Breast epithelium (tissue), 4 donors: ENCODE measurements around the gene MISFA. TPM values are rescaled to one million over a fixed set of nuclear protein-coding genes. Genes with fewer than 3 reads are reported as not detected.

Experiments used
- DNase-seq, 2 donors: peaks; one replicate each; pipeline ENCODE4 v3.0.0-alpha.2; 2019; ENCODE audit warnings: low spot score in 2 of 2
- H3K27ac ChIP-seq, 2 donors: fragments of 200-600 bp; sonication (generic) in 1 of 2; one replicate each; pipeline ENCODE4 v1.5.1; 2016 to 2019; ENCODE audit warnings: mild to moderate bottlenecking in 1 of 2
- H3K27me3 ChIP-seq, 2 donors: fragments of 200-600 bp; sonication (generic) in 1 of 2; one replicate each; pipeline versions ENCODE4 v1.5.1 to v1.6.0; 2017 to 2019; ENCODE audit warnings: control low read depth in 1 of 2, mild to moderate bottlenecking in 1 of 2
- H3K36me3 ChIP-seq: fragments of 200-600 bp; one replicate; pipeline ENCODE4 v1.5.1; 2019
- H3K4me1 ChIP-seq, 2 donors: fragments of 200-600 bp; sonication (generic); one replicate each; pipeline ENCODE4 v1.5.1; 2016 to 2019; ENCODE audit warnings: control low read depth in 1 of 2
- H3K4me3 ChIP-seq, 3 donors: fragments of 200-600 bp; sonication (generic); 1 replicate in 2 of 3; 2 replicates in 1 of 3; pipeline ENCODE4 v1.5.1; 2016 to 2019; ENCODE audit warnings: mild to moderate bottlenecking in 3 of 3, moderate library complexity in 2 of 3
- H3K9me3 ChIP-seq, 2 donors: fragments of 200-600 bp; sonication (generic) in 1 of 2; one replicate each; pipeline ENCODE4 v1.5.1; 2016 to 2019; ENCODE audit warnings: control low read depth in 1 of 2
- POLR2A ChIP-seq: fragments of 450-650 bp; IDR thresholded peaks from one replicate; pipeline ENCODE4 v1.6.1; 2016; ENCODE audit warnings: antibody characterized with exemption, mild to moderate bottlenecking, moderate library complexity
- POLR2AphosphoS5 ChIP-seq, 3 donors: sonication (generic); formaldehyde crosslinking; IDR thresholded peaks; one replicate each; pipeline ENCODE4 v1.6.1; 2017; ENCODE audit warnings: antibody characterized with exemption in 3 of 3
- intact Hi-C: fragments of 100-400 bp; cut with DNase I; formaldehyde crosslinking; loops from one replicate; pipeline ENCODE4 v1.15.1; 2023; ENCODE audit warnings: low total_unique reads
- total RNA-seq, 3 donors: library from RNA; depleted of rRNA; stranded (reverse); fragments of >200 nt; gene quantifications; one replicate each; pipeline ENCODE4 v1.1.0, GENCODE V29; 2016
- TF ChIP-seq, protein P1 (sequence below), 3 donors: fragments of 450-650 bp; IDR thresholded peaks; one replicate each; pipeline ENCODE4 v1.5.1; 2016 to 2017; ENCODE audit warnings: antibody characterized with exemption in 3 of 3, mild to moderate bottlenecking in 3 of 3, moderate library complexity in 3 of 3

MISFA gene
- total RNA-seq, 3 donors from 2014 or later = 2.6 TPM; not detected in 1

DNA sequence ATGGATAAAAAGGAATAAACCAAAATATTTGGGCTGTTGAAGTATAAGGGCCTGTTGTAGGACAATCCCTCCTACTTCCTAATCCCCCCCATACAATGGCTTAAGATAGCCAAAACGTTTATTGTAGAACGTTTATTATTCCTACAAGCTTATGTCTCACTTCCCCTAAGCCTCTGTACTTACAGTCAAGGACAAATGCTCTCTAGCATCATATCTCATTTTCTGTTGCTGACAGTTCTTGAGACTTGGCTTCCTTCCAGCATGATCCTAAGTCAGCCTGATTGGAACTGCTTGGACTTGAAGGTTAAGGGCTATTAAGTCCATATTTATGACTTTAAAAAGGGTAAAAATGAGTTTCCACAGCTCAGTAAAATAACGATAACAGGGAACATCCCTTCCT lies 8.8 kb downstream of the MISFA start:
- H3K9me3 ChIP-seq = no peaks in the 10 kb centered on the region
- no peak overlapping the region for H3K4me3 ChIP-seq
- H3K27ac ChIP-seq = no peak overlapping the region
- no peaks in the 10 kb centered on the region for H3K36me3 ChIP-seq
- TF ChIP-seq POLR2AphosphoS5 (IDR thresholded peaks at IDR 0.05) (no peak), POLR2A (no peak)
- TF ChIP-seq, protein P1, sequence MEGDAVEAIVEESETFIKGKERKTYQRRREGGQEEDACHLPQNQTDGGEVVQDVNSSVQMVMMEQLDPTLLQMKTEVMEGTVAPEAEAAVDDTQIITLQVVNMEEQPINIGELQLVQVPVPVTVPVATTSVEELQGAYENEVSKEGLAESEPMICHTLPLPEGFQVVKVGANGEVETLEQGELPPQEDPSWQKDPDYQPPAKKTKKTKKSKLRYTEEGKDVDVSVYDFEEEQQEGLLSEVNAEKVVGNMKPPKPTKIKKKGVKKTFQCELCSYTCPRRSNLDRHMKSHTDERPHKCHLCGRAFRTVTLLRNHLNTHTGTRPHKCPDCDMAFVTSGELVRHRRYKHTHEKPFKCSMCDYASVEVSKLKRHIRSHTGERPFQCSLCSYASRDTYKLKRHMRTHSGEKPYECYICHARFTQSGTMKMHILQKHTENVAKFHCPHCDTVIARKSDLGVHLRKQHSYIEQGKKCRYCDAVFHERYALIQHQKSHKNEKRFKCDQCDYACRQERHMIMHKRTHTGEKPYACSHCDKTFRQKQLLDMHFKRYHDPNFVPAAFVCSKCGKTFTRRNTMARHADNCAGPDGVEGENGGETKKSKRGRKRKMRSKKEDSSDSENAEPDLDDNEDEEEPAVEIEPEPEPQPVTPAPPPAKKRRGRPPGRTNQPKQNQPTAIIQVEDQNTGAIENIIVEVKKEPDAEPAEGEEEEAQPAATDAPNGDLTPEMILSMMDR (IDR thresholded peaks at IDR 0.05) = no peak
- no peaks in the 10 kb centered on the region for H3K4me1 ChIP-seq
- DNase-seq = no peak
- no peaks in the 10 kb centered on the region for H3K27me3 ChIP-seq
- intact Hi-C loops = no loop called here

DNA sequence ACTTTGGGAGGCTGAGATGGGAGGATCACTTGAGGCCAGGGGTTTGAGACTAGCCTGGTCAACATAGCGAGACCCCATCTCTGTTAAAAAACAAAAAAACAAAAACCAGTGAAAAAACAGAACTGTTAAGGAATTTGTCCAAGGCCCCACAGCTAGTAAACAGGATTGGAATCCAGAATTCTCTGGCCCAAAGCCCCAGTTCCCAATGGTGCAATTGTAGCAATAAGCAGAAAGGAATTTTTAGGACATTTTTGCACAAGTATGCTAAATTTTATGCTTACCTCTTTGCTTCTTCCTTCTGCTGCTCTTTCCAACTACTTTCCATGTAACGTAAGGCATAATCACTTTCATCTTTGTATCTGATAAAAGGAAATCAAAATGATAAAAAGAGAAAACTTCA lies 11.6 kb downstream of the MISFA start:
- H3K36me3 ChIP-seq = peaks cover 6% of the 10 kb centered on the region
- no peak overlapping the region for H3K4me3 ChIP-seq
- no peaks in the 10 kb centered on the region for H3K4me1 ChIP-seq
- H3K27ac ChIP-seq = no peak overlapping the region
- intact Hi-C loops = no loop called here
- no peak for DNase-seq
- no peak for TF ChIP-seq POLR2A
- TF ChIP-seq, protein P1 (IDR thresholded peaks at IDR 0.05) = no peak
- no peak for TF ChIP-seq POLR2AphosphoS5 (IDR thresholded peaks at IDR 0.05)
- H3K9me3 ChIP-seq = no peaks in the 10 kb centered on the region
- no peaks in the 10 kb centered on the region for H3K27me3 ChIP-seq

DNA sequence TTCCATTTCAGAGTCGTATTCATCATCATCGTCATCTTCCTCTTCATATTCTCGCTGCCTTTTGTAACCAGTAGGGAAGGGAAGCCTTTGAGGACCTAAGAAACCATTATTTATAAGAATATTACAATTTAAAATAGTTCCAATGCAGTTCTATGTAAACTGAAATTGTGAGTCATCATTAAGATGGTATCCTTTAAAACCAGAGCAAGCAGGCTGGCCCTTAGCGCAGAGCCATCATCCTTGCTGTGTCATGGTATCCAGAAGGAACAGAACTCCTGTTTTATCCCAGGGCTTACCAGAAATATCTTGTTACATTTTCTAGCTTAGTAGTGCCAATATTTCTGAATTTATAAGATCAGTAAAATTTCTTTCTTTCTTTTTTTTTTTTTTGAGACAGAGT lies 12.8 kb downstream of the MISFA start:
- H3K4me3 ChIP-seq = no peak overlapping the region
- no peak for DNase-seq
- no peaks in the 10 kb centered on the region for H3K27me3 ChIP-seq
- intact Hi-C loops = no loop called here
- TF ChIP-seq, protein P1 (IDR thresholded peaks at IDR 0.05) = no peak
- TF ChIP-seq POLR2AphosphoS5 (IDR thresholded peaks at IDR 0.05) (no peak), POLR2A (no peak)
- no peaks in the 10 kb centered on the region for H3K9me3 ChIP-seq
- no peaks in the 10 kb centered on the region for H3K4me1 ChIP-seq
- no peak overlapping the region for H3K27ac ChIP-seq
- H3K36me3 ChIP-seq = peaks cover 6% of the 10 kb centered on the region

DNA sequence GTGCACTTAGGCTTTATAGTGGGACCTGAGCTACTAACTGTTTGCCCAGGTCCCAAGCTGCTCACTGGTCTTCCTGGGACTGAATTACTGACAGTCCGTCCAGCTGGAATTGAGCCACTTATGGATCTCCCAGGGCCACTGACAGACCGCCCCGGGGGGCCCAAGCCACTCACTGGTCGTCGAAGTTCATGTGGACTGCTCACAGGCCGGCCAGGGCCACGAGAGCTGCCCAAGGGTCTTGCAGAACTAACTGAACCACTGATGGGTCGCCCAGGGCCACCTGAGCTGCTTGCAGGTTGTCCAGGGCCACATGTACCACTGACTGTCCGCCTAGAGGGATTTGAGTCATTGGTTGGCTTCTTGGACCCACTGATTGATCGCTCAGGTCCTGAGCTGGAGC lies 15.1 kb downstream of the MISFA start:
- no peaks in the 10 kb centered on the region for H3K27me3 ChIP-seq
- H3K27ac ChIP-seq = no peak overlapping the region
- H3K4me1 ChIP-seq = no peaks in the 10 kb centered on the region
- H3K36me3 ChIP-seq = peaks cover 6% of the 10 kb centered on the region
- intact Hi-C loops = no loop called here
- H3K9me3 ChIP-seq = no peaks in the 10 kb centered on the region
- no peak for TF ChIP-seq POLR2A
- TF ChIP-seq POLR2AphosphoS5 (IDR thresholded peaks at IDR 0.05) = no peak
- TF ChIP-seq, protein P1 (IDR thresholded peaks at IDR 0.05) = no peak
- no peak for DNase-seq
- no peak overlapping the region for H3K4me3 ChIP-seq

DNA sequence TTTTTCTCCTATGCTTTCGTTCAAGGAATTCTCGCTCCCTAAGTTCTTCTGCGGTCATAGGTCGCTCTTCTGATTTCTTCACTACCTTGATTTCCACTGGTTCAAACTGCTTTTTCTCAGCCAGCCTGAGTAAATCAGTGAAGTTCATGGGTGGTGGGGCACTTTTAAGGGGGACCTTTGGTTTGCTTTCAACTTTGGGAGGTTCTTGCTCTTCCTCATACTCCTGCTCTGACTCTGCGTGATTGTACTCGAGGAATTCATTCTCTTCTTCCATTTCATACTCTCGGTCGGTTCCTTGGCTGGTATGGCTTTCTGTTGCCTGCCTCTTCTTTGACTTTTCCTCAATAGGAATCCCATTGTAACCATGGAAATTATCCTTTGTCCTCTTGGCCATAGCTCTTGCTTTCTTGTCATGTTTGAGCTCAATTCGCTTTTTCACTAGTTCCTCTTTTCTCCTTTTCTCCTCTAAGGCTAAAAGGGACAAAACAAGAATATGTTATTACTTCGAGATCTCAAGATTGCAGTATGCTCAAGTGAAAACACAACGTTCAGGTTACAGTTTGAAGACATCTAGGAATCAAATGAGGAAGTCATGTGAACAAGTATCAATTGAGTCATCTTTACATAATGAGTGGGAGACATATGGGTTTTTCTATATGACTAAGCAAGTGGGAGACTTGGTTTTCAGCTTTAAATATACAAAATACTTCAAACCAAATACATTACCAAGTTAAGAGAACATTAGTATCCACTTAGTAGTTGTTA lies 16.2 kb downstream of the MISFA start:
- TF ChIP-seq POLR2A (no peak), POLR2AphosphoS5 (IDR thresholded peaks at IDR 0.05) (no peak)
- TF ChIP-seq, protein P1 (IDR thresholded peaks at IDR 0.05) = no peak
- DNase-seq = no peak
- Histone ChIP-seq H3K4me3 (no peak overlapping the region), H3K27me3 (no peaks in the 10 kb centered on the region), H3K9me3 (no peaks in the 10 kb centered on the region), H3K36me3 (peaks cover 6% of the 10 kb centered on the region), H3K4me1 (no peaks in the 10 kb centered on the region), H3K27ac (no peak overlapping the region)
- intact Hi-C loops = no loop called here
